Measurements from ENCODE around the gene ANKRD29.

- TF ChIP-seq CTCF (IDR thresholded peaks at IDR 0.05) (no peak), POLR2A (IDR thresholded peaks at IDR 0.05) (no peak)
Measured at GRCh38 chr18:23578067-23578701, 84.5 kb downstream of the ANKRD29 start.
